ENCODE results near the gene MAP2K5. TPM values are rescaled to one million over a fixed set of nuclear protein-coding genes. Genes with fewer than 3 reads are reported as not detected.

MAP2K5 gene
- total RNA-seq, 1 donor from 2014 or later = 26.1 TPM

DNA sequence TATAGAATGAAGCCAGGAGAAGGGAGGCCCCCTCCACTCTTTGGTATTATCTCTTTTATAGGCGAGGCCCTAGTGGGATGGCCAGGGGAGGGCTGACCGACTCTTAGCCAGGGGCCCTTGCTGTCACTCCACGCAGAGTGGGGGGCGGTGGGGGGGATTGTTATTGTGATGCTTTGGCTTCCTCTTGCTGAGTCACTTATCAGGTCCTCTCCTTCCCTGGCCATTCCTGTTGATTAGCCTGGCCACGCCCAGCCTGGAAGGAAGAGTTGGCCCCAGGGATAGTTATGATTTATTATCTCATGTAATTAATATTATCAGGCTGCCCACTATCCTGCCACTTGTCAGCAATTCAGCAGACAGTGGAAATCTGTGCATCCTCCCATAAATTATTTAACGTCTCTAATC, 257.3 kb downstream of the MAP2K5 start:
- H3K27ac Mint-ChIP-seq (ENCODE audit: unreplicated experiment) = no peak overlapping the region
- H3K27me3 Mint-ChIP-seq (ENCODE audit: unreplicated experiment) = no peaks in the 10 kb centered on the region
- peaks cover 9% of the 10 kb centered on the region for H3K4me1 Mint-ChIP-seq (ENCODE audit: unreplicated experiment)
- H3K9me3 Mint-ChIP-seq (ENCODE audit: unreplicated experiment) = peaks cover 7% of the 10 kb centered on the region
- peak; percentile 62 for DNase-seq (ENCODE audit: extremely low spot score, unreplicated experiment)
- H3K36me3 Mint-ChIP-seq (ENCODE audit: unreplicated experiment) = peaks cover 12% of the 10 kb centered on the region
- H3K4me3 Mint-ChIP-seq (ENCODE audit: unreplicated experiment) = no peak overlapping the region
- TF ChIP-seq, protein P1, sequence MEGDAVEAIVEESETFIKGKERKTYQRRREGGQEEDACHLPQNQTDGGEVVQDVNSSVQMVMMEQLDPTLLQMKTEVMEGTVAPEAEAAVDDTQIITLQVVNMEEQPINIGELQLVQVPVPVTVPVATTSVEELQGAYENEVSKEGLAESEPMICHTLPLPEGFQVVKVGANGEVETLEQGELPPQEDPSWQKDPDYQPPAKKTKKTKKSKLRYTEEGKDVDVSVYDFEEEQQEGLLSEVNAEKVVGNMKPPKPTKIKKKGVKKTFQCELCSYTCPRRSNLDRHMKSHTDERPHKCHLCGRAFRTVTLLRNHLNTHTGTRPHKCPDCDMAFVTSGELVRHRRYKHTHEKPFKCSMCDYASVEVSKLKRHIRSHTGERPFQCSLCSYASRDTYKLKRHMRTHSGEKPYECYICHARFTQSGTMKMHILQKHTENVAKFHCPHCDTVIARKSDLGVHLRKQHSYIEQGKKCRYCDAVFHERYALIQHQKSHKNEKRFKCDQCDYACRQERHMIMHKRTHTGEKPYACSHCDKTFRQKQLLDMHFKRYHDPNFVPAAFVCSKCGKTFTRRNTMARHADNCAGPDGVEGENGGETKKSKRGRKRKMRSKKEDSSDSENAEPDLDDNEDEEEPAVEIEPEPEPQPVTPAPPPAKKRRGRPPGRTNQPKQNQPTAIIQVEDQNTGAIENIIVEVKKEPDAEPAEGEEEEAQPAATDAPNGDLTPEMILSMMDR (IDR thresholded peaks at IDR 0.05) = no peak

DNA sequence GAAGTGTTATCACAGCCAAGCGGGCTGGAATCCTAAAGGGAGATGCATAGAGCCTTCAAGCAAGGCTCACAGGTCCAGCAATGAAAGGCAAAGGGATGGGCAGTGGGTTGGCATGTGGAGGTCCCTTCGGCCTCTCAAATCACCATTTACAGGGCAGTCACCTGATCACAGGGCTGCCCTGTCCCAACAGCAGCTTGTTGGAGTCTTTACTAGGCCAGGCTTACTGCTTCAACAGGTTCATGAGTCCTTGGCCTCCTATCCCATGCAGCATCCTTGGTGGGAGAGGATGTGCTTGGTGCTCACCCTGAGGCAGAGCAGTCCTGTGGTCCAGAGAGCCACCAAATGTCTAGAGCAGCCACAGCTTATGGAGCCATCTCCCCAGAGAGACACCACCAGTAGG, 258.6 kb downstream of the MAP2K5 start:
- TF ChIP-seq, protein P1 (IDR thresholded peaks at IDR 0.05) = no peak
- Mint-ChIP-seq H3K36me3 (ENCODE audit: unreplicated experiment) (peaks cover 1% of the 10 kb centered on the region), H3K27me3 (ENCODE audit: unreplicated experiment) (no peaks in the 10 kb centered on the region), H3K9me3 (ENCODE audit: unreplicated experiment) (peaks cover 1% of the 10 kb centered on the region), H3K4me1 (ENCODE audit: unreplicated experiment) (peaks cover 9% of the 10 kb centered on the region), H3K4me3 (ENCODE audit: unreplicated experiment) (no peak overlapping the region), H3K27ac (ENCODE audit: unreplicated experiment) (no peak overlapping the region)
- peak; percentile 44 for DNase-seq (ENCODE audit: extremely low spot score, unreplicated experiment)

DNA sequence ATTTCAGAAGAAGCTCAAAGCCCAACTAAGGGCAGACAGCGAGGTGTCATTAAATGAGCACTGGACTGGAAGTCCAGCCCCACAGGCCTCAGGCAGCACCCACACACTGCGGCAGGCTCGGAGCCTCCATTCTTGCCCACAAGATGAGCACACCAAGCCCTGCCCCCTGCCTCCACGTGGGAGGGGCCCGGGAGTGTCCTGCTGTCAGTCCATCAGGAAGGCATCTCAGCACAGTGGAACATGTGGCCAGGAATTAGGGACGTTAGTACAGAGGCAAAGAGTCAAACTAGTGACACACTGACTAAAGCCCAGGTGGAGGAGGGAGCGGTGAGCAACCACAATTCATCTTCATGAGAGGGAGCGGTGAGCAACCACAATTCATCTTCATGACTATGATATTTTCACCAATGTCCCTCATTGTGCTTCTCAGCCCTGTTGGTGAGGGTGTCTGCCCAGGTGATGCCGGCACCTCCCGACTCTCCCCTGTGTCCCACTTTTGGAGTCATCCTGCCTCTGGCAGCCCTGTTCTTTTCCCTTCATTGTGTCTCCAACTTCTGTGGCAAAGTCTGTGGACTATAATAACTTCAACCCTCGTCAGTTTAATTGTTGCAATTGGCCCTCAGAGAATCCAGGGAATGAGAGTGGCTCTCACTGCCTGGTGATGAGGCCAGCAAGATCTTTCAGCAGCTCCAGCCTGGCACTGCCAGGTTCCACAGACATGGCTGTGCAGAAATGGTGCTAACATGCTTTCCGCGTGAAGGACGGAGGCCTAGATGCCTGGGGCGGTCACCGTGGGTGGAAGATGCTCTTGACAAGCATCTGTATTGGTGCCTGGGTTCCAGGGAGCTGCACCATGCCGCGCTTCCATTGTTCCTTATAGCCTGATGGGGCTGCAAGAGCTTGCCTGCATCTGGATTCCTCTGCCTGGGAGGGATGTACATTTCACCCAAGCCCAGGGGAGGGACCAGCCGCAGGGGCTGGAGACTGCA, 259.7 kb downstream of the MAP2K5 start:
- peaks cover 9% of the 10 kb centered on the region for H3K4me1 Mint-ChIP-seq (ENCODE audit: unreplicated experiment)
- DNase-seq (ENCODE audit: extremely low spot score, unreplicated experiment) = peak; percentile 75
- no peaks in the 10 kb centered on the region for H3K36me3 Mint-ChIP-seq (ENCODE audit: unreplicated experiment)
- TF ChIP-seq, protein P1 (IDR thresholded peaks at IDR 0.05) = no peak
- H3K27ac Mint-ChIP-seq (ENCODE audit: unreplicated experiment) = no peak overlapping the region
- no peaks in the 10 kb centered on the region for H3K27me3 Mint-ChIP-seq (ENCODE audit: unreplicated experiment)
- H3K4me3 Mint-ChIP-seq (ENCODE audit: unreplicated experiment) = no peak overlapping the region
- H3K9me3 Mint-ChIP-seq (ENCODE audit: unreplicated experiment) = no peaks in the 10 kb centered on the region

DNA sequence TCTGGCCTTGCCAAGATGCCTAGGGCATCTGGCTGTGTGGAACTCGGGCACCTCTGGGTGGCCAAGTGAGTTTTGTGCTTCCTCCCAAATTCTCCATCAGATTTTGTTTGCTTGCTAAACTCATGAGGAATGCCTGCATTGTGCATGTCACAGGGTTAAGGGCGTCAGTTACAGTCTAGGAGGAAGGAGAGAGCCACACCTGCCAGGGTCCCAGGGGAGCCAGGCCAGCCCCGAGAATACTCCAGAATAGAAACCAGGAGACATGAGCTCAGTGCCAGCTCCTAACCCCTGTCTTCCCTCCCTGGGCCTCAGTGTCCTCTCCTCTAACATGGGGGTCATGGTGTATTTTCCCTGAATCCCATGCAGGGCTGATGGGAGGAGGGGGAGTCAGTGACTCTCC, 260.8 kb downstream of the MAP2K5 start:
- H3K4me1 Mint-ChIP-seq (ENCODE audit: unreplicated experiment) = peaks cover 9% of the 10 kb centered on the region
- peak; percentile 51 for DNase-seq (ENCODE audit: extremely low spot score, unreplicated experiment)
- H3K27ac Mint-ChIP-seq (ENCODE audit: unreplicated experiment) = no peak overlapping the region
- no peaks in the 10 kb centered on the region for H3K9me3 Mint-ChIP-seq (ENCODE audit: unreplicated experiment)
- TF ChIP-seq, protein P1 (IDR thresholded peaks at IDR 0.05) = no peak
- H3K4me3 Mint-ChIP-seq (ENCODE audit: unreplicated experiment) = no peak overlapping the region
- no peaks in the 10 kb centered on the region for H3K27me3 Mint-ChIP-seq (ENCODE audit: unreplicated experiment)
- H3K36me3 Mint-ChIP-seq (ENCODE audit: unreplicated experiment) = peaks cover 2% of the 10 kb centered on the region

Measured in osteocyte (in vitro differentiated cells).